Astrocyte (in vitro differentiated cells and primary cell): ENCODE results near the gene GCC1. TPM values are rescaled to one million over a fixed set of nuclear protein-coding genes. Genes with fewer than 3 reads are reported as not detected.

Experiments used
- DNase-seq: peaks from one replicate; pipeline ENCODE4 v3.0.0-alpha.2; 2010; ENCODE audit warnings: low read depth
- FAIRE-seq: peaks from 2 replicates; lab custom pipeline; 2011; peaks lifted over from hg19 to GRCh38; lab: Jason Lieb, UNC
- H2AFZ ChIP-seq: 2 replicates; pipeline ENCODE4 v1.6.0; 2012; ENCODE audit warnings: low read depth, low read length, inconsistent platforms
- H3K27ac ChIP-seq: 2 replicates; pipeline ENCODE4 v1.5.1; 2011; ENCODE audit warnings: low read depth, low read length, inconsistent platforms
- H3K27me3 ChIP-seq: 2 replicates; pipeline ENCODE4 v1.6.0; 2011; ENCODE audit warnings: low read length, inconsistent platforms; ENCODE audit not compliant: insufficient read depth
- H3K36me3 ChIP-seq: 2 replicates; pipeline ENCODE4 v1.5.1; 2011; ENCODE audit warnings: low read length, inconsistent platforms; ENCODE audit not compliant: insufficient read depth
- H3K4me1 ChIP-seq: 2 replicates; pipeline ENCODE4 v1.5.1; 2011; ENCODE audit warnings: low read length, inconsistent platforms; ENCODE audit not compliant: insufficient read depth
- H3K4me2 ChIP-seq: 2 replicates; pipeline ENCODE4 v1.6.0; 2012; ENCODE audit warnings: low read length, inconsistent platforms
- H3K4me3 ChIP-seq: 2 replicates; pipeline ENCODE4 v1.5.1; 2011; ENCODE audit warnings: low read depth, mild to moderate bottlenecking, low read length, inconsistent platforms; ENCODE audit not compliant: insufficient read depth
- H3K79me2 ChIP-seq: 2 replicates; pipeline ENCODE4 v1.6.0; 2012; ENCODE audit warnings: mild to moderate bottlenecking, low read length, inconsistent platforms; ENCODE audit not compliant: insufficient read depth
- H3K9ac ChIP-seq: 2 replicates; pipeline ENCODE4 v1.6.0; 2012; ENCODE audit warnings: mild to moderate bottlenecking, low read length, inconsistent platforms
- H3K9me3 ChIP-seq: 2 replicates; pipeline ENCODE4 v1.5.1; 2012; ENCODE audit warnings: low read depth, mild to moderate bottlenecking, low read length, inconsistent platforms; ENCODE audit not compliant: insufficient read depth
- H4K20me1 ChIP-seq: 2 replicates; pipeline ENCODE4 v1.6.0; 2012; ENCODE audit warnings: low read length, inconsistent platforms; ENCODE audit not compliant: insufficient read depth
- H3K27ac Mint-ChIP-seq: one replicate; pipeline ENCODE4 v1.8.0; 2021; ENCODE audit warnings: mild to moderate bottlenecking, mixed read lengths; ENCODE audit not compliant: unreplicated experiment
- H3K27me3 Mint-ChIP-seq: one replicate; pipeline ENCODE4 v1.8.0; 2021; ENCODE audit warnings: low read depth, mixed read lengths; ENCODE audit not compliant: unreplicated experiment
- H3K36me3 Mint-ChIP-seq: one replicate; pipeline ENCODE4 v1.8.0; 2021; ENCODE audit warnings: low read depth, mixed read lengths; ENCODE audit not compliant: unreplicated experiment
- H3K4me1 Mint-ChIP-seq: one replicate; pipeline ENCODE4 v1.8.0; 2021; ENCODE audit warnings: low read depth, mixed read lengths; ENCODE audit not compliant: unreplicated experiment
- H3K4me3 Mint-ChIP-seq: one replicate; pipeline ENCODE4 v1.8.0; 2021; ENCODE audit warnings: mild to moderate bottlenecking, moderate library complexity, mixed read lengths; ENCODE audit not compliant: unreplicated experiment
- H3K9me3 Mint-ChIP-seq: one replicate; pipeline ENCODE4 v1.8.0; 2021; ENCODE audit warnings: mild to moderate bottlenecking, mixed read lengths; ENCODE audit not compliant: unreplicated experiment
- EZH2 ChIP-seq: IDR thresholded peaks from 2 replicates; pipeline ENCODE4 v1.6.1; 2012; ENCODE audit warnings: mild to moderate bottlenecking, low read length, inconsistent platforms; ENCODE audit not compliant: insufficient read depth
- total RNA-seq: library from RNA; stranded (reverse); gene quantifications from 2 replicates; pipeline ENCODE4 v1.2.1, GENCODE V29; 2021
- TF ChIP-seq, protein P1 (sequence below): IDR thresholded peaks from 2 replicates; pipeline ENCODE4 v1.5.1; 2011; ENCODE audit warnings: low read depth, mild to moderate bottlenecking, inconsistent platforms, low read length, moderate library complexity; ENCODE audit not compliant: insufficient read depth

GCC1 gene
- total RNA-seq, 1 donor from 2014 or later = 28.8 TPM

DNA sequence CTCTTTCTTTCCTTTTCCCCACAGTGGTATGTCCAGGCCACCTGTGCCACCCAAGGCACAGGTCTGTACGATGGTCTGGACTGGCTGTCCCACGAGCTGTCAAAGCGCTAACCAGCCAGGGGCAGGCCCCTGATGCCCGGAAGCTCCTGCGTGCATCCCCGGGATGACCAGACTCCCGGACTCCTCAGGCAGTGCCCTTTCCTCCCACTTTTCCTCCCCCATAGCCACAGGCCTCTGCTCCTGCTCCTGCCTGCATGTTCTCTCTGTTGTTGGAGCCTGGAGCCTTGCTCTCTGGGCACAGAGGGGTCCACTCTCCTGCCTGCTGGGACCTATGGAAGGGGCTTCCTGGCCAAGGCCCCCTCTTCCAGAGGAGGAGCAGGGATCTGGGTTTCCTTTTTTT is 5.8 kb upstream of the GCC1 start:
- H3K27ac ChIP-seq = no peak overlapping the region
- H3K4me2 ChIP-seq = no peak overlapping the region
- peaks cover 14% of the 10 kb centered on the region for H3K4me1 ChIP-seq
- Mint-ChIP-seq H3K4me1 (peaks cover 7% of the 10 kb centered on the region), H3K4me3 (no peak overlapping the region), H3K9me3 (no peaks in the 10 kb centered on the region), H3K36me3 (peaks cover 3% of the 10 kb centered on the region), H3K27me3 (peaks cover 11% of the 10 kb centered on the region), H3K27ac (no peak overlapping the region)
- no peak overlapping the region for H3K9ac ChIP-seq
- H3K27me3 ChIP-seq = no peaks in the 10 kb centered on the region
- FAIRE-seq (no peak), DNase-seq (no peak)
- no peak overlapping the region for H3K4me3 ChIP-seq
- H2AFZ ChIP-seq = no peak overlapping the region
- peaks cover 3% of the 10 kb centered on the region for H3K36me3 ChIP-seq
- H4K20me1 ChIP-seq = peaks cover 14% of the 10 kb centered on the region
- no peak for TF ChIP-seq EZH2
- TF ChIP-seq, protein P1, sequence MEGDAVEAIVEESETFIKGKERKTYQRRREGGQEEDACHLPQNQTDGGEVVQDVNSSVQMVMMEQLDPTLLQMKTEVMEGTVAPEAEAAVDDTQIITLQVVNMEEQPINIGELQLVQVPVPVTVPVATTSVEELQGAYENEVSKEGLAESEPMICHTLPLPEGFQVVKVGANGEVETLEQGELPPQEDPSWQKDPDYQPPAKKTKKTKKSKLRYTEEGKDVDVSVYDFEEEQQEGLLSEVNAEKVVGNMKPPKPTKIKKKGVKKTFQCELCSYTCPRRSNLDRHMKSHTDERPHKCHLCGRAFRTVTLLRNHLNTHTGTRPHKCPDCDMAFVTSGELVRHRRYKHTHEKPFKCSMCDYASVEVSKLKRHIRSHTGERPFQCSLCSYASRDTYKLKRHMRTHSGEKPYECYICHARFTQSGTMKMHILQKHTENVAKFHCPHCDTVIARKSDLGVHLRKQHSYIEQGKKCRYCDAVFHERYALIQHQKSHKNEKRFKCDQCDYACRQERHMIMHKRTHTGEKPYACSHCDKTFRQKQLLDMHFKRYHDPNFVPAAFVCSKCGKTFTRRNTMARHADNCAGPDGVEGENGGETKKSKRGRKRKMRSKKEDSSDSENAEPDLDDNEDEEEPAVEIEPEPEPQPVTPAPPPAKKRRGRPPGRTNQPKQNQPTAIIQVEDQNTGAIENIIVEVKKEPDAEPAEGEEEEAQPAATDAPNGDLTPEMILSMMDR = no peak
- peaks cover 16% of the 10 kb centered on the region for H3K79me2 ChIP-seq
- H3K9me3 ChIP-seq = no peaks in the 10 kb centered on the region

DNA sequence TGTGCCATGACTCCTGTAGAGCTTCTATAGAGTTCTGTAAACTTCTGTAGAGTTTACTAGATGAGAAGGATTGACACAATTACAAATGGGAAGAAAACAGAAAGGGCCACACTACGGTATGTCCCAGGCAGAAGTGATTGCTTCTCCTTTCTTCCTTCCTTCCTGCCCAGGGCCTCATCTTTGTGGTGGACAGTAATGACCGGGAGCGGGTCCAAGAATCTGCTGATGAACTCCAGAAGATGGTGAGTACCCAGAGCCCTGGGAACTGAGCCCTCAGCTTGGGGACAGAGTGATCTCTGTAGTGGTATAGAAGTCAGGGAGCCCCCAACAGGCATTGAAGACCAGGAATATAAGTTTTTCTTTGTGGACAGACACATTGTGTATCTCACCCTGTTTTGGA is 4.5 kb upstream of the GCC1 start:
- peaks cover 7% of the 10 kb centered on the region for H3K4me1 Mint-ChIP-seq
- H3K4me1 ChIP-seq = peaks cover 17% of the 10 kb centered on the region
- H3K4me3 Mint-ChIP-seq = peak overlapping the region; percentile 97
- H3K79me2 ChIP-seq = peaks cover 19% of the 10 kb centered on the region
- H2AFZ ChIP-seq = no peak overlapping the region
- H3K27ac Mint-ChIP-seq = no peak overlapping the region
- FAIRE-seq = no peak
- no peaks in the 10 kb centered on the region for H3K9me3 ChIP-seq
- H3K36me3 ChIP-seq = peaks cover 3% of the 10 kb centered on the region
- no peak for TF ChIP-seq EZH2
- TF ChIP-seq, protein P1 = no peak
- no peak overlapping the region for H3K4me3 ChIP-seq
- DNase-seq = no peak
- H3K36me3 Mint-ChIP-seq = peaks cover 3% of the 10 kb centered on the region
- peak overlapping the region; percentile 97 for H3K4me2 ChIP-seq
- no peaks in the 10 kb centered on the region for H3K9me3 Mint-ChIP-seq
- H3K9ac ChIP-seq = peak overlapping the region; percentile 91
- peaks cover 4% of the 10 kb centered on the region for H3K27me3 Mint-ChIP-seq
- H3K27ac ChIP-seq = no peak overlapping the region
- H4K20me1 ChIP-seq = peaks cover 14% of the 10 kb centered on the region
- no peaks in the 10 kb centered on the region for H3K27me3 ChIP-seq

DNA sequence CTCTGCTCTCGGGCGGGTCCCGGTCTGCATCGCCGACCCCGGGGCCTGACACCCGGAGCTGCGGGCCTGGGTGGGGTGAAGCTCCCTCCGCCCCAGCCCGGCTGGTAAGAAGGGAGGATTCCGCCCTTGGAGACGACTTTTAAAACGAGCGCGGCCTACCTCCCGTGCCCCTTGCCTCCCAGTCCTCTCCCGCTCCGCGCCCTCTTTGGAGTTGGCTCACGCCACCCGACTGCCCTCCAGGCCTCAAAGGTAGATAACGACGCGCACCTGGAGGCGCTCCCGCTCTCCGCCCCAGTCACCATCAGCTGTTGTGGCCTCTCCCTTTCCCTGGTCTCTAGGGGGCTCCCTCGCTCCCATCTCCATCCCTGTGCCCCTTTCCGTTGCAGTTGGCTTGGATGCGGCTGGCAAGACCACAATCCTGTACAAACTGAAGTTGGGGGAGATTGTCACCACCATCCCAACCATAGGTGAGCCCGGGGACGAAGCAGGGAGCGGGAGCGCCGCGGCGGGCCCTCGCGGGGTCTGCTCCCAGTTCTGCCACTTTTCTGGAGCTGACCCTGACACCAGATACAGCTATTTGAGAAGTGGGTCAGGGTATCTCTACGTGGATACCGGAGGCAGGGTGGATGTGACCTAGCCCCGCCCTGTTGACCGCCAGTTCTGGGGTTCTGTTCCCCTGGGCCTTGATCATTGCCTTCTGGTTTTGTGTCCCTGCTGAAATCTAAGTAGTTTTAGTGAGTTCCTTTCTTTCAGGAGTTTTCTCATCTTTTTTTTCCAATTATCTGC is 3.5 kb upstream of the GCC1 start:
- Histone ChIP-seq H3K9ac (peak overlapping the region; percentile 91), H2AFZ (peak overlapping the region; percentile 92), H3K79me2 (peaks cover 29% of the 10 kb centered on the region), H3K4me2 (peak overlapping the region; percentile 97), H3K27me3 (no peaks in the 10 kb centered on the region), H3K4me1 (peaks cover 27% of the 10 kb centered on the region), H3K9me3 (no peaks in the 10 kb centered on the region), H4K20me1 (peaks cover 23% of the 10 kb centered on the region), H3K36me3 (peaks cover 3% of the 10 kb centered on the region), H3K4me3 (peak overlapping the region; percentile 88), H3K27ac (peak overlapping the region; percentile 78)
- FAIRE-seq = no peak
- H3K4me1 Mint-ChIP-seq = peaks cover 15% of the 10 kb centered on the region
- DNase-seq = peak; percentile 20
- peak overlapping the region; percentile 4 for H3K27ac Mint-ChIP-seq
- H3K4me3 Mint-ChIP-seq = peak overlapping the region; percentile 97
- TF ChIP-seq, protein P1 = peak; percentile 43
- no peak for TF ChIP-seq EZH2
- H3K9me3 Mint-ChIP-seq = no peaks in the 10 kb centered on the region
- no peaks in the 10 kb centered on the region for H3K27me3 Mint-ChIP-seq
- peaks cover 3% of the 10 kb centered on the region for H3K36me3 Mint-ChIP-seq
